GM20431 (cell line): ENCODE measurements around the gene DYSF.

Experiments
- in situ Hi-C: fragments of 300-500 bp; cut with MseI, MboI; formaldehyde crosslinking; loops from one replicate; pipeline ENCODE4 v1.15.0; 2020; ENCODE audit warnings: low sequenced_read_pairs; ENCODE audit not compliant: unreplicated experiment

DYSF gene

DNA sequence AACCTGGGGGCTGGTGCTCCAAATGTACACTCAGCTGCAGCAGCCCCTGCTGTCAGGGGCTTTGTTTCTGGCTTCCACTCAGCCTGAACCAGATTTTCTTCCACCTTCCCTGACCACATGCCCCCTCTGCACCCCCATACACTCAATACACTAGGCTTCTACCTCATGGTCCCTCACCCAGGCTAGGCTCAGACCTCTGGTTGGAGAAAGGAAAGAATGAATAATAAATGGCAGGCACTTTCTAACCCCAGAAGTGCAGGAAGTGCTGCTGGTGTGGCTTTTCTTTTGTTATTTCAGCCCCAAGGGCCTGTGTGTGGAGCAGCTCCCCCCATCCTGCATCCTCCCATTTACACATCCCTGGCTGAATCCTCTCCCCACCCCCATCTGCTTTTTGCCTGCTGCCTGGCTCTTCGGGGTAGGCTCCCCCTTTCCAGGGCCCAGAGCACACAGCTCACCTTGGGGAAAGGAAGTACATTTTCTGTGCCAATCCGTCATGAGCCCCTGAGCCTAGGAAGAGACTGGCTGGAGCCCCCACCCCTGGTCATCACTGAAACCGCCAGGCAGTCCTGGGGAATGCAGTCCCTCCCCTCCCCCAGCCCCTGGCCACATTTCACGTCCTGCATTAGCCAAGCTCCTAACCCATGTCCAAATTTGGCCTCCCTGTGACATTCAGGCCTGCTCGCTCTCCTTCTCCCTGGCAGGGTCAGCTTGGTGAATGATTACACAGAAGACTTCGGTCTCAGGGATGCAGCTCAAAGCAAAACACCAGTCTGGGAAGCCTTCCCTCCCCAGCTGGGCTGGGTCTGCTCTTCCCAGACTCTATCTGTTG lies 2.6 kb downstream of the DYSF start:
- in situ Hi-C loops, result no loop called here

DNA sequence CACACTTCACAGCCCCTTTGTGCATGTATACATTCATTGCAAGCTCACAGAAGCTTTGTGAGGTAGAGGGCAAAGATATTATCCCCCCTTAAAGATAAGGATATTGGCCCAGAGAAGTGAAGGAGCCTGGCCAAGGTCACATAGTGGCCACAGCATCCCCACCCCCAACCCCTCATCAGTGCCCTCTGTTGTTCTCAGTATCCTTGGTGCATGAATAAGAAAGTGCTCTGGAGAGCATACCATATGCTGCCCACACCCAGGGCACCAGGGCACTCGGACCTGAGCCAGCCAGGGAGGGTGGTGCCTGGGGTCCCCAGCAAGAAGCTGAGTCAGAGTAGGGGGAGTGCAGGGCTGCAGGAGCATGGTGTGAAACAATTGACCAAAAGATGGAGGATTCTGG lies 3.3 kb downstream of the DYSF start:
- in situ Hi-C loops, result no loop called here

DNA sequence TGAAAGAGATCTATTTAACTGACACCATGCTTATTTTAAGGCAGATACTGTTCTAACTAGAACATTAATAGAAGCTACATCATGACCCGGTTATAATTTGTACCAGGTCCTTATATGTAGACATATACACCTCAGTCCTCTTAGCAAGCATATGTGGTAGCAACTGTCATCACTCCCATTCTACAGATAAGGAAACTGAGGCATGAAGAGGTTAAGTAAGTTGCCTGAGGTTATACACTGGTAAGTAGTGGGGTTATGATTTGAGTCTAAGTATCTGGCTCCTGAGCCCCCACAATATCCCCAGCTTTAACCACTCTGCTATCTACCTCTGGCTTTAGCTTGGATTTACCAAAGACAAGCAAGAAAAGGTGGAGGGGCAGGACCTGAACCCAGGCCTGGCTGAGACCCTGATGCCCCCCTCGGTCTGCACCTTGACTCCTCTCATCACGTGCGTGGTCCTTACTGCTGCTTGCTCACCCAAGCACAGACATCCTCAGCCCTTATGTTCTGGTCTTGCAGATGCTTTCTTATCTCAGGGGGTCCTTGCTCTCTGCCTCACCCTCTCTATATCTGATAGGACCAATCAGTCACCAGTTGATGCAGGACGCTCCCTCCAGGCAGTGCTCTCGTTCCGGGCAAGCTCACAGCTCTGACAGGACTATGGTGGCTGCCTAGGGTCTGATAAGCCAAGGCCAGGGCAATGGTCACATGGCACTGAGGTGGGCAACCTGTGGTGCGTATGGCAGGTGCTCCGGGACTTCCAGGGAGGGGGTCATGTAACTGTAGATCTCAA lies 4.0 kb downstream of the DYSF start:
- in situ Hi-C loops, result no loop called here

DNA sequence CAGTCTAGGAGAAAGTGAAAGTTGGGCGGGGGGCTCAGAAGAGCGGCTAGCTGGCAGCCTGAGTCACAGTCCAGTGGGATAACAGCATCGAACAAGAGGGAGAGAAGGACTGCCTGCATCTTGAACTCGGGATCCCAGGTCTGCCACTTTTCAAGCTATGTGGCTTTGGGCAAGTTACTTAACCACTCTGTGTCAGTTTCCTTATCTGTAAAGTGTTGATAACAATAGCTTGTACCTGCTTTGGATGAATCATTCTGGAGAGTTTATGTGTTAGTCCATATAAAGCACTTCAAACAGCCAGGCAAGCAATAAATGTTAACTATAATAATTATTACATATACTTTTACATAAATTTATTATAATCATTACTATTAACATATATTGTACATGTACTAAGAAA lies 4.6 kb downstream of the DYSF start:
- in situ Hi-C loops, result no loop called here

DNA sequence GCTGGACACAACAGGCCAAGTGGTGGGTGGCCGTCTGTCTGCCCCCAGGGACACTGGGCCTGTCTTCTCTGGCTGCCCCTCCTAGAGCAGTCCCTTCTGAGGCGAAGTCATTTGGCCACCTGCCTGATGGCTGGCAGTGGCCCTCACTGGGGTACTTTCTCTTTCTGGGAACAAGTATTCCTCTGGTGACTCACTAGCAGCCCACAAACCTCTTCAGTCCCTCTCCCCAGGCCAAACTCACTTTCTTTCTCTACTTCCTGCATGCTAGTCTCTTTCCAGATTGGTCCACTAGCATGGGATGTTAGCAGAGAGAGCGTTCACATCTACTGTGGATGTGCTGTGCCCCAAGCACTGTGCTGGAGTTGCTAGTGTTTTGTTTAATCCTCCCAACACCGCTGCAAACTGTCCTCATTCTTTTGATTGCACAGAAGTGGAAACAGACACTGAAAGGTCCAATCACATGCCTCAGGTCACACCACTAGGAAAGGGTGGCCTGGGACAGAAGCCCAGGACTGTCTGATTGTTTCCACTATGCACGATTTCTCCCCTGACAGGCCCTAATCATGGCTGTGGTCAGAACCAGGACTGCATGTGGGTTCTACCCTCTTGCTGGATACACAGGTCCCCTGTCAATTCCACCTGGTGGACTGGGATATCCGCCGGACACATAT lies 5.2 kb downstream of the DYSF start:
- in situ Hi-C loops, result no loop called here

DNA sequence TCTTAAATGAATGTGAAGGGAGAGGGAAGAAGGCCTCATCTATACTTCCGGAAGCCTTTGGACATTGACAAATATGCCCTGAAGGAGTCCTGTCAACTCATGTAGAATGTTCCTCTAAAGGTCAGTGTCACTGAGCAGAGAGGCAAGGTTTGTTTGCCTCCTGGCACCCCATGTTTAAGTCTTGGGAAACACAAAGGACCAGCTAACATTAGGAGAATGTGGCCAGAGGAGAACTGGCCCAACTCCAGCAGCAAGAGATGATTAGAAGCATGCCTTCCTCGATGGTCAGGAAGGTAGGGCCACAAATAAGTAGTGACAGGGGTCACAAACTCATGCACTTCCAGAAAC lies 5.7 kb downstream of the DYSF start:
- in situ Hi-C loops, result no loop called here

DNA sequence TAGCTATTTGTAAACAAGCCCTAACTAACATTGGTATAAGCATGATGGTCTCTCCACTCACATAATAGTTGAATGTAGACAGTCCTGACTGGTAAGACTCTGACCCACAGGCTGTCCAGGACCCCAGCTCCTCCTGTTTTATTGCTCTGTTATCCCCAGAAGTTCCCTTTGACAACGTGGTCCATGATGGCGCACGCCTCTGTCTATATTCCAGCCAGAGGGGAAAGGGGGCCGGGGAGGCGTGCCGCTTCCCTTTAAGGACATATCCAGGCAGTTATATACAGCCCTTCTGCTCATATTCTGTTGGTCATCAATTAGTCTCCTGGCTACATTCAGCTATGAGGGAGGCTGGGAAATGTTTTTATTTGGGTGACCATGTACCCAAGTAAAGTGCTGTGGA lies 6.7 kb downstream of the DYSF start:
- in situ Hi-C loops, result no loop called here

DNA sequence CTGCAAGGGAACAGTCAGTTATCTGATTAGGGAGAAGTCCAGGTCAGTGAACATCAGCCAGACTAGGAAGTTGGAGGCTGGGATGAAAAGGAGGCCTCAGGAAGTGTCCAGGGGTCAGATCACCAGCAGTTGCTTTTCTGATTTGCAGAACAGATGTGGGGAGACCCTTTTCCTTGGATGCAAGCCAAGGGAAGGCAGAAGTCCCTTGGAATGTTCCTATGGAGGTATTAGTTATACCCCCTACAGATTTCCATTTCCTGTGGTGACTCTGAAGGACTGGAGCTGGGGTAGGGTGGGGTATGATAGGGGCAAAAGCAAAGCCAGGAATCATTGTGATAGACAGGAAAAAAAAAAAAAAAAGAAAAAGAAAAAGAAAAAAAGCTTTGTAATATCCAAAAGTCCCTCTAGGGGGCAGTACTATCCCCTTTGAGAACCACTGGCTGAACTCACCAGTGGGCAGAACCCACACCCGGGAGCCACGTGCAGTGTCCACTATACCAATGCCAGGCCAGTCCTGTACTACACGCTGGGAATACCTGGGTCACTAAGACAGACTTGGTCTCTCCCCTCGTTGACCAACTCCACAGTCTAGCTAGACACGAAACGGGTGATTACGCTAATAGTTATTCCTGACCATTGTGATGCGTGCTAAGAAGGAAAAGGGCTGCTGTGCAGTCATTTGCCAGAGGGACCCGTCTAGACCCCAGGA lies 7.4 kb downstream of the DYSF start:
- in situ Hi-C loops, result no loop called here

DNA sequence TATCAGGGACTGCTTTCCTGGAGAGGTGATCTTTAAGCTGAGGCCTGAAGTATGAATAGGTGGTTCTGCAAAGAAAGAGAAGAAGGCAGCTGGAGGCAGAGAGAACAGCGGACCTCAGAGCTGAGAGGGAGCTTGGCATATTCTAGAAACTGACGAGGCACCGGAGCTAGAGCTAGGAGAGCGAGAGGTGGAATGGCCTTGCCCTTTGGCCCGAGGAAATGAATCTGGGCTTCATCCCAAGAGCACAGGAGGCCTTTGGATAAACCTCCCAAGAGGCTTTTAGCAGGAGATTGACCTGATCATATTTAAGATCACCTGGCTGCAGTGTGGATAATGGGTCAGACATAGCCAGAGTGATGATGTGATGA lies 7.9 kb downstream of the DYSF start:
- in situ Hi-C loops, result no loop called here

DNA sequence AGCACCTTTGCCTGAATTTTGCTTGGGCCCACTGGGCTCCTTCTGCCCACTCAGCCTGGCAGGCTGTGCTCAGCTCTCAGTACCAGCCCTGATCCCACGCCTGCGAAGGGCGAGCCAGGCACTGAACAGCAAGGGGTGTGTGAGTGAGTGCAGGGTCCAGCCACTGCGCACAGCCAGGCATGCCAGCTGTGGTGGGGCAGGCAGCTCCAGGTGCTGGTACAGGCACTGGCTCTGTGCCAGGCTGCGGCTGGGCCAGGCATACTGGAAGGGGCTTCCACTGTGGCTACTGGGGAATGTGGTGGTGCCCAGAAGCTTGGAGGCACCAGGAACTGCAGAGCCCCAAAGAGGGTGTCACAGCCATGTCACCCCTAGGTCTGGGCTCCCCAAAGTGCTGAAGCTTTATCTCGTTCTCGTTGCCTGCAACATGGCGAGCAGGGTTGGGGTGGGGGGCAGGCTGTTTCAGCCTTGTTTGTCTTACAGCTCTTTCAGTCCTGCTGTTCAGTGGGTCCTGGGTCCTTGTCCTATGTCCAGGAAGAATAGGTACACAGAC lies 8.8 kb downstream of the DYSF start:
- in situ Hi-C loops, result no loop called here

DNA sequence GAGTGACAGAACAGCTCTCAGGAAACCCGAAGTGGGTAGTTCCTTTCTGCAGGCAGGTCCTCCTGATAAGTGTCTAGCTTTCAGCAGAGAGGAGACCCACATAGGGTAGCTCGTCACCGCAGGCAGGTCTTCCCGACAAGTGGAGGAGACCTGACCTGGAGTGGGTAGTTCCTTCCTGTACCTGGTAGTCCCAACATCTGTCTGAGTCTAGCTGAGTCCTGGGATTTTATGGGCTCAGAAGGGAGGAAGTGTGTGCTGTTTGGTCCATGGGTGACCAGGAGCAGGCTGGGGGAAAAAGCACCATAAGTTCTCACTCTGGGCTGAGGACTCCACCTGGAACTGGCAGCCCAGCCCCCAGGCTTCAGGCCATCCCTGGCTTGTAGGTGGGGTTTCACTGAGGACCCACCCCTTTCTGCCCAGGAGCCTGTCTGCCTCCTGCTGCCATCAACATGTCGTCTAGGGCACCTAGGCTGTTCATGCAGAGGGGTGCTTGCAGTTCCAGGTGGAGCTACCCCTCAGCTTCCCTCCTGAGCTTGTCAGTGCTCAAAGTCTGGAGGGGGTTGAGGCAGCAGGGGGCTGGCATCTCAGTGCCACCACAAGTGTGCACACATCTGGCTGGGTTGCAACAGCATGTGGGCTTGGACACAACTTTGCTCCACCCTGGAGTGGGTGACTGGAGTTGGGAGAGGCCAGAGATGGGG lies 9.4 kb downstream of the DYSF start:
- in situ Hi-C loops, result no loop called here

DNA sequence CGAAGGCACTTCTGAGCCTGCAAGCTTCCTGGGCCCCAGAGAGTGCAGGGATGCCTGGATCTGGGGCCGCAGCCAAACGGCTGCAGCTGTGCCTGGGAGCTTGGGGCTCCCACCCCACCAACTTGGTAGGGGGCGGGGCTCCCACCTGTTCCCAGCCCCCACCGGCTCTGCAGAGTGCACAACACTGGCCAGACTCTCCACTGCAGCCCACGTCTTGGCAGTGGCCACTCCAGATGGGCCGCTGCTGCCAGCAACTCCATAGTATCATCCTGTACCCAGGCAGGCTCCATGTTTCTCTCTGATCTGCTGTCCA lies 9.9 kb downstream of the DYSF start:
- in situ Hi-C loops, result no loop called here

DNA sequence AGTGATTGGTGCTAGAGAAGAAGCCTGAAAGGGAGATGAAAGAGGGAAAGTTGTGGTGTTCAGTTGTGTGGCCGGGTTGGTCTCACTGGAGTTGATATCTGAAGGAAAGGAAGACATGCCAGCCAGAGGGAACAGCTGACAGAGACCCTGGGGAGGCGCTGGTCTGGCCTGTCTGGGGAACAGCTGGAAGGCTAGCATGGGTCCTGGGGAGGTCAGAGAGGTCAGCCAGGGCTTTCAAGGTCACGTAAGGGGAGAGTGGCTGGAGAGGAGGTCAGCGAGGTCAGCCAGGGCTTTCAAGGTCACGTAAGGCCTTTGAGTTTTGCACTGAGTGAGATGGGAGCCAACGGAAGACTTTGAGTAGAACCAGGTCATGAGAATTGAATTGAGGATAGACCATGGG lies 11.0 kb downstream of the DYSF start:
- in situ Hi-C loops, result no loop called here

DNA sequence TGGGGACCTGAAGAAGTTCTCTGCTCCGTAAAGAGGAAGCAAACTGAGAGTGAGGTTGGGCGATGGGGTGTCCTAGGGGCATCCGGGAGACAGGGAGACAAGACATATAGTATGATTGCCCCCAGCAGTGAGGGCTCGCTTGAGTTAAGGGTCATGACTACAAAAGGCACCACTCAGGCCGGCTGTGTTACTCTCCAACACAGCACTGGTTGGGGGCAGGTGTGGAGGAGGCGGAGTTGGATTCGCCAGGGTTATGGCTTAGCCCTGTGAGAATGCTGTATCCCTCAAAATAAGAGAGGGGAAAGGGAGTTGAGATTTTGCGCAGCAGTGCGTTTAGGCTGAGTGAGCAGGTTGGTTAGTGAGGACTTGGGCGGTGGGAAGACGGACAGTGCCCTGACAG lies 12.0 kb downstream of the DYSF start:
- in situ Hi-C loops, result no loop called here

DNA sequence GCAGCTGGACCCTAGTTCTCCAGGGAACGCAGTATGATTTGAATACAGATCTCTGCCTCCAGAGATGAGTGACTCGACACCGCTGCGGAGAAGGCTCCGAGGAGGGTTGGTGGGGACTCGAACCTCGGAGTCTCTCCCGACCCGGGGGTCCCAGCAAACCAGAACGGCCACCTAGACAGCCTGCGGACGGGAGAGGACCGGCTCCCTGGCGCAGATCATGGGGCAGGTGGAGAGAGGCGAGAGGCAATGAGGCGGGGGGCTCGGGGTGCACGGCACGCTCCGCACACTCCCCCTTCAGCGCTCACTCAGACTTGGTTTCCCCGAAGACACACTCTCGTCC lies 12.6 kb downstream of the DYSF start:
- in situ Hi-C loops, result no loop called here

DNA sequence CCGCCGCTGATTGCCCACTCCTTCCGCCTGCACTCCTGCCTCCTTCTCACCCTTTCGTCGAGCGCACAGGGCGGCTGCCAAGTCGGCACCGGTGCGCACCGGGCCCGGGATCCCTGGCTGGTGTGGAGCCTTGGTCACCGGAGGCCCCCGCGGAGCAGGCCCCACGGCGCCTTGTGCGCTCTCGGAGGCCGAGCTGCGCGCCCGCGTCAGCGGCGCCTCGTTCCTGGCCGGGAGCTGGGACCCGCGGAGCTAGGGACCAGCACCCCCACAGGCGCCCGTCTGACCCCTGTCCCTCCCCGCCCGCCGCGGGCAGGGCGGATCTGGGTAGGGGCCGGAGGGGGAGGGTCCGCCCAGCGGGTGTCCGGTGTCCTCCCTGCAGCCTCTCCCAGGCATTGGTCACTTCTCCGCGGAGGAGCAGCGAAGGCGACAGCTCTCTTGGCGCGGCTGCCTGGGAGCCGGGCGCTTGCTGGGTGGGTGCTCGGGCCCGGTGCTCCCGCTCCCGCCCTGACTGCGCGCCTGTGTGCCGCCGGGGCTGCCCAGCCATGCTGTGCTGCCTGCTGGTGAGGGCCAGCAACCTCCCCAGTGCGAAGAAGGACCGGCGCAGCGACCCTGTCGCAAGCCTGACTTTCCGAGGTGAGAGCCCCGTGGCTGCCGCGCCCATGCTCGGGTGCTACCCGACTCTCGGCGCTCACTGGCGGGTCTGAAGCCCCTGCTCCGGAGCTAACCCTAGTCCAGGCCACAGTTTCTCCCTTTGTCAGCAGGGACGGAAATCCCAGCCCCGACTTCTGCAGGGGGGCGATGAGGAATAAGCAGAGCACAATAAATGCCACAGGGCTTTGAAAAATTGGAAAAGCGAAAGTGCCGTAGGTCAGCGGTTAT lies 13.2 kb downstream of the DYSF start:
- in situ Hi-C loops, result no loop called here

DNA sequence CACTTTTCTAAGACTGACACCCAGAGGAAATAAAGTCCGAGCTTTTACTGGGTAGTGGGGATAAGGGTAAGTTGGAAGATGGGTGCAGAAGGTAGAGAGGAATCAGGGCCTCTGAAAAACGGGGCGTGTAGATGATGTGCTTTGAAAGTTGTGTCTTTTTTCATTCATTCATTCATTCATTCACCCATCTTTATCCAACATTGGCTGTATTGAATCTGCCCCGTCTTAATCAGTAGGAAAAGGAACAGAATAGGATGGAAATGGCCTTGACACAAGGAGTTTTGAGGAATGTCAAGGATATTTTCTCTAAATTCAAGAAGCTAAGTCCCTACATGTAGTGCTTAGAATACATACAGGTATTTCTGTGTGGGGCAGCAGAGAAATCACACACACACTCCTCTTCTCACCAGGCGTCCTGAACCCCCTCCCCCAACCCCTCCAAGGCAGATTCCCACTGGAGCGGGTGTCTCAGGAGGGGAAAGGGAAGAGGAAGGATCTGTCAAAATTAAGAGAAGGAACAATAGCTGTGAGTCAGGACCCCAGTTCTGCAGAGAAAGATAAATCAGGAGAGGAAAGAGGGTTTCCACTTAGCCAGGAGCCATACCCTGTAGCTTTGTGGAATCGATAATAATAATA lies 13.9 kb downstream of the DYSF start:
- in situ Hi-C loops, result no loop called here

DNA sequence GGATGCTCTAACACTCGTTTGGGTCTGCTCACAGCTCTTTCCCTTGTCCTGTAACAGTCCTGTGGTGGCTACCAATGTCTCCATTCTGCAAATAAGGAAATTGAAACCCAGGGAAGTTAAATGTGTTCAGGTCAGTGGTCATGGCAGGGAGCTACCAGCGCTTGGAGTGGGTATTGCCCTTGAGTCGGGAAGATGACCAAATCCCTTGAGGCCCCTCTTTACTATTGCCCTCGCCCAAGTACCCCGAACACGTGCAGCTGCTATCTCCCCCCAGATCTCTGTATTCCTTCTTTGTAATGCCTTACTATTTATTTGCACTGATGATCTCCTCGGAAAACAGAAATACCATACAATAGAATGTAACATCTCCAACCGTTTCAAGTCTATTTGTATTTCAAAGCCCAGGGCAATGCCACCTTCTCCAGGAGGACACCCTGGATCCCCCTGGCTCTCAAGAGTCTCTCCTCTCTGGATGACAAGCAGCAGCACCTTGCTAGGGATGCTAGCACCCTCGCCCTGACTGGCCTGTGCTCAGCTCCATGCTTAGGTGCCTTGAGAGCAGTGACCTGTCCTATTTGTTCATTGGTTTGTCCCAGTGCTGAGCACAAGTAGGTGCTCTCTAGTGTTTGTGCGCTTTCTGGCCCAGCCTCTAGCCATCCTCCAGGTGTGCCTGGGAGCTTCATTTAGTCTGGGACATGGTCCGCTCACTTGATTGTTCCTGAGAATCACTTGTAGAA lies 15.1 kb downstream of the DYSF start:
- in situ Hi-C loops, result no loop called here
